DOHH2 (cell line): ENCODE measurements around the gene QRFP.

Experiments used
- CTCF ChIP-seq: fragments of 200-600 bp; sonication (generic); IDR thresholded peaks from one replicate; pipeline ENCODE4 v1.5.1; 2014; ENCODE audit warnings: antibody characterized with exemption, mild to moderate bottlenecking, low read depth, low read length; ENCODE audit not compliant: poor library complexity, severe bottlenecking
- EZH2phosphoT487 ChIP-seq: fragments of 200-600 bp; sonication (generic); IDR thresholded peaks from 2 replicates; pipeline ENCODE4 v1.6.1; 2017; ENCODE audit warnings: borderline replicate concordance, mild to moderate bottlenecking, antibody characterized with exemption, low read length, moderate library complexity, mixed read lengths

GRCh38 chr9:130845901-130846481 is 50.6 kb downstream of the QRFP start:
- TF ChIP-seq CTCF (no peak), EZH2phosphoT487 (no peak)
